Measurements from ENCODE around the gene DNAJC22.
A peak's percentile ranks its signal among the peaks of the same experiment; 100 is the strongest.

The DNAJC22 gene

GRCh38 chr12:49355913-49356312 lies 9.2 kb downstream of the DNAJC22 start:
- no peaks in the 10 kb centered on the region for H3K9me3 ChIP-seq (ENCODE audit: low read length)
- TF ChIP-seq CTCF (IDR thresholded peaks at IDR 0.05; ENCODE audit: low read length): no peak
- no peak for TF ChIP-seq EZH2 (IDR thresholded peaks at IDR 0.05; ENCODE audit: borderline replicate concordance, low read length)

GRCh38 chr12:49357103-49357678 lies 10.5 kb downstream of the DNAJC22 start:
- Histone ChIP-seq H3K9me3 (ENCODE audit: low read length) (no peaks in the 10 kb centered on the region), H2AFZ (ENCODE audit: low read length) (no peak overlapping the region), H3F3A (ENCODE audit: insufficient read depth, low read length) (no peaks in the 10 kb centered on the region), H3K27ac (ENCODE audit: low read depth, low read length, poor library complexity, severe bottlenecking) (no peak overlapping the region), H3K36me3 (ENCODE audit: insufficient read depth, low read length) (no peaks in the 10 kb centered on the region), H3K79me2 (ENCODE audit: insufficient read depth, low read length) (no peaks in the 10 kb centered on the region), H4K20me1 (ENCODE audit: insufficient read depth, low read length) (no peaks in the 10 kb centered on the region), H3K4me3 (ENCODE audit: low read depth, low read length, poor library complexity, severe bottlenecking) (no peak overlapping the region), H3K9ac (ENCODE audit: low read length) (no peak overlapping the region), H3K27me3 (ENCODE audit: insufficient read depth, low read length) (no peaks in the 10 kb centered on the region), H3K9me2 (ENCODE audit: low read depth, low read length) (no peaks in the 10 kb centered on the region), H3K4me2 (ENCODE audit: low read length) (no peak overlapping the region), H3K4me1 (ENCODE audit: insufficient read depth, low read length, severe bottlenecking) (no peaks in the 10 kb centered on the region)
- TF ChIP-seq EZH2 (IDR thresholded peaks at IDR 0.05; ENCODE audit: borderline replicate concordance, low read length): no peak
- peak; percentile 70 for TF ChIP-seq CTCF (IDR thresholded peaks at IDR 0.05; ENCODE audit: low read length)

More at GRCh38 chr12:49355913-49356312, 9.2 kb downstream of the DNAJC22 start:
- no peaks in the 10 kb centered on the region for H3K27me3 ChIP-seq (ENCODE audit: insufficient read depth, low read length)
- no peaks in the 10 kb centered on the region for H3K4me1 ChIP-seq (ENCODE audit: insufficient read depth, low read length, severe bottlenecking)
- H2AFZ ChIP-seq (ENCODE audit: low read length): no peak overlapping the region
- no peak overlapping the region for H3K9ac ChIP-seq (ENCODE audit: low read length)
- H3K4me3 ChIP-seq (ENCODE audit: low read depth, low read length, poor library complexity, severe bottlenecking): no peak overlapping the region
- no peak overlapping the region for H3K4me2 ChIP-seq (ENCODE audit: low read length)
- no peaks in the 10 kb centered on the region for H3F3A ChIP-seq (ENCODE audit: insufficient read depth, low read length)
- no peaks in the 10 kb centered on the region for H3K9me2 ChIP-seq (ENCODE audit: low read depth, low read length)
- H4K20me1 ChIP-seq (ENCODE audit: insufficient read depth, low read length): no peaks in the 10 kb centered on the region
- H3K27ac ChIP-seq (ENCODE audit: low read depth, low read length, poor library complexity, severe bottlenecking): no peak overlapping the region
- H3K36me3 ChIP-seq (ENCODE audit: insufficient read depth, low read length): no peaks in the 10 kb centered on the region
- H3K79me2 ChIP-seq (ENCODE audit: insufficient read depth, low read length): no peaks in the 10 kb centered on the region

DNA sequence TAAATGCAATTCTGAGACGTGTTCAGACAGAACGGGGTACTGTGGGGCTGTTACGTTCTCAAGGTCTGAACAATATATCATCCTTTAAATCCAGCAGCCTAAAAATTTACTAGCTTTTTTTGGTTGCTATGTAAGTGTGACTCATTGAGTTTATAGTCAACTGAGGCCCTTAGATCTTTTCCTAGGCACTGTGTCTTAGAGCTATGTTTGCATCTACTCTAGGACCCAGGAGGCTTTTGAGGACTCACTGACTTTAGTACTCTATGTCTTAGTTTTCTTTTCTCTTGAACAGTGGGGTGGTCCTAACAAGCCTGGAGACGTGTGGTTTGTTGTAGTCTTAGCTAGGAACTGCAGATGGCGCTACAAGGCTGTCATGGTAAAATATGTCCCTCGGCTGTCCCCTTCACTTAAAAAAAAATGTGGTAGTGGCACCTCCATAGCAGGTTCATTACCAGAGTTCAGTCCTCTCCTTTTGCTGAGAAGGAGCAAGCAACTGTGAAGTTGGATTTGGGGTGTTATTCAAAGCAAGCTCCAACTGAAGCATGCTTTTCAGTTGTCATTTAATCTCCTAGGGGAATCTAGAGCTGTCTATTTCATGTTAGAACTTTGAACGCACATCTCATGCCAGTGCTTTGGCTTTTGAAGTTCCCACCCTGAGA lies 11.9 kb downstream of the DNAJC22 start:
- Histone ChIP-seq H3K4me1 (ENCODE audit: insufficient read depth, low read length, severe bottlenecking) (no peaks in the 10 kb centered on the region), H3K9me2 (ENCODE audit: low read depth, low read length) (no peaks in the 10 kb centered on the region), H3K79me2 (ENCODE audit: insufficient read depth, low read length) (no peaks in the 10 kb centered on the region), H4K20me1 (ENCODE audit: insufficient read depth, low read length) (no peaks in the 10 kb centered on the region), H3K27me3 (ENCODE audit: insufficient read depth, low read length) (no peaks in the 10 kb centered on the region), H3K9ac (ENCODE audit: low read length) (no peak overlapping the region), H3K9me3 (ENCODE audit: low read length) (no peaks in the 10 kb centered on the region), H3K4me3 (ENCODE audit: low read depth, low read length, poor library complexity, severe bottlenecking) (no peak overlapping the region), H3K4me2 (ENCODE audit: low read length) (no peak overlapping the region), H3F3A (ENCODE audit: insufficient read depth, low read length) (no peaks in the 10 kb centered on the region), H3K36me3 (ENCODE audit: insufficient read depth, low read length) (no peaks in the 10 kb centered on the region), H3K27ac (ENCODE audit: low read depth, low read length, poor library complexity, severe bottlenecking) (no peak overlapping the region), H2AFZ (ENCODE audit: low read length) (no peak overlapping the region)
- TF ChIP-seq EZH2 (IDR thresholded peaks at IDR 0.05; ENCODE audit: borderline replicate concordance, low read length): no peak
- TF ChIP-seq CTCF (IDR thresholded peaks at IDR 0.05; ENCODE audit: low read length): peak; percentile 91

Measured in OCI-LY1 (cell line).